HEK293T (cell line): ENCODE measurements around the gene MYO1G.

Experiments
- CTCF ChIA-PET: fragments of 350-600 bp; formaldehyde crosslinking; extraction: SDS; loops from one replicate; lab custom pipeline; 2021; ENCODE audit warnings: antibody characterized with exemption, inconsistent platforms; lab: Yijun Ruan, JAX
- POLR2A ChIA-PET: fragments of 350-600 bp; formaldehyde crosslinking; extraction: SDS; loops from one replicate; lab custom pipeline; 2020; ENCODE audit warnings: antibody characterized with exemption, inconsistent platforms; lab: Yijun Ruan, JAX
- DNase-seq: peaks from one replicate; pipeline ENCODE4 v3.0.0; 2012; ENCODE audit warnings: mixed read lengths; ENCODE audit errors: extremely low spot score
- ARNT ChIP-seq: fragments of 450-650 bp; IDR thresholded peaks from 2 replicates; pipeline ENCODE4 v1.6.1; 2017; ENCODE audit warnings: mild to moderate bottlenecking
- BHLHE40 ChIP-seq: fragments of 450-650 bp; IDR thresholded peaks from 2 replicates; pipeline ENCODE4 v1.6.1; 2016; ENCODE audit warnings: mild to moderate bottlenecking, moderate library complexity, borderline replicate concordance
- CTBP1 ChIP-seq: fragments of 450-650 bp; IDR thresholded peaks from 2 replicates; pipeline ENCODE4 v1.6.1; 2016; ENCODE audit warnings: borderline replicate concordance
- ELF4 ChIP-seq: fragments of 450-650 bp; IDR thresholded peaks from 2 replicates; pipeline ENCODE4 v1.6.1; 2017; ENCODE audit warnings: antibody characterized with exemption
- FOXA1 ChIP-seq: fragments of 450-650 bp; IDR thresholded peaks from 2 replicates; pipeline ENCODE4 v1.6.1; 2016; ENCODE audit warnings: mild to moderate bottlenecking
- FOXK2 ChIP-seq: fragments of 450-650 bp; IDR thresholded peaks from 2 replicates; pipeline ENCODE4 v1.6.1; 2016; ENCODE audit warnings: mild to moderate bottlenecking
- FOXM1 ChIP-seq: fragments of 450-650 bp; IDR thresholded peaks from 2 replicates; pipeline ENCODE4 v1.6.1; 2017; ENCODE audit warnings: mild to moderate bottlenecking, borderline replicate concordance
- HDGF ChIP-seq: fragments of 450-650 bp; IDR thresholded peaks from 2 replicates; pipeline ENCODE4 v1.6.1; 2017; ENCODE audit warnings: antibody characterized with exemption, borderline replicate concordance
- L3MBTL2 ChIP-seq: fragments of 450-650 bp; conservative IDR thresholded peaks from 2 replicates; pipeline ENCODE4 v1.6.1; 2016; ENCODE audit warnings: mild to moderate bottlenecking
- LEF1 ChIP-seq: fragments of 450-650 bp; IDR thresholded peaks from 2 replicates; pipeline ENCODE4 v1.6.1; 2017; ENCODE audit warnings: mild to moderate bottlenecking, borderline replicate concordance
- NFRKB ChIP-seq: fragments of 450-650 bp; IDR thresholded peaks from 2 replicates; pipeline ENCODE4 v1.6.1; 2016; ENCODE audit warnings: mild to moderate bottlenecking, moderate library complexity
- SP1 ChIP-seq: fragments of 450-650 bp; IDR thresholded peaks from 2 replicates; pipeline ENCODE4 v1.6.1; 2017
- SUZ12 ChIP-seq: fragments of 450-650 bp; IDR thresholded peaks from 2 replicates; pipeline ENCODE4 v1.6.1; 2016; ENCODE audit warnings: mild to moderate bottlenecking
- TARDBP ChIP-seq: fragments of 450-650 bp; IDR thresholded peaks from 2 replicates; pipeline ENCODE4 v1.6.1; 2016
- ZNF384 ChIP-seq: fragments of 450-650 bp; IDR thresholded peaks from 2 replicates; pipeline ENCODE4 v1.6.1; 2016
- TF ChIP-seq, protein P1 (sequence below): fragments of 450-650 bp; IDR thresholded peaks from 2 replicates; pipeline ENCODE4 v1.6.1; 2016

The MYO1G gene

DNA sequence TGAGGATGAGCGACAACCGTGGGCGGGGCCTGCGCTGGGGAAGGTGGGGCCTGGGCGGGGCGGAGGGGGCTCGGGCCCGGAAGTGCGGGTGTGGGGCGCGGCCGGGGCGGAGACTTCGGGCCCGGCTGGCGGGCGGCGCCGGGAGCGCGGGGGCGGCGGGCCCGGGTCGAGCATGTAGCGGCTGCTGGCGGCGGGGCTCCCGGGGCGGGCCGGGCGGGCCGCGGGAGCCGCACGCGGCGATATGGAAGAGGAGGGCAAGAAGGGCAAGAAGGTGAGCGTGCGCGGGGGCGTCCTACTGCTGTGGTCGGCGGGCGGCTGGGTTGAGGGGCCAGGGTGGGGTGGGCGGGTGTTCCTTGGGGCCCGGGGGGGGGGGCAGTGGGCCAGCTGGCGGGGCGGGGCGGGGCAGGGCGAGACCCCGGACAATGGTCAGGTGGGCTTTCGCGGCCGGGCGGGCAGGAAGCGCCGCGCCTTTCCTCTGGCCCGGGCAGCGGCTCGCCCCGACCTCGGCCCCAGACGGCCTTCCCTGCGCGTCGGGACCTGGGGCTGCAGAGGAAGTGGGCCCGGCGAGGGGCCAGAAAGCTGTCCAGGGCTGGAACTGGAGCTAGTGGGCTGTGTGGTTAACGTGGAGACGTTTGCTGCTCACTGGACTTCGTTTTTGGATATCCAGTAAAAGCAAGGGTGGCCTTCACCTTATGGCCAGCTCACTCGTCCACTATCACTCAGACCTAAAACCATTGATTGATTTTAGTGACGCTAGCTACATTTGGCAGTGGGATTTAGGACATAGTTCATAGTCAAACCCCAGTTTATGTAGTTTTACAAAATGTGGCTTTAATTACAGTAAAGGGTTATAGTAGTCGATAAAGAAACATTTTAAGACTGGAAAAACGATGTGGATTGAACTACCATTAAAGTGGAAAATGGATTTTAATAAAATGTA, 21.5 kb upstream of the MYO1G start, which contains the start of gene CCM2:
Gene CCM2, plus strand, starts transcription at position 109 of the 940 bp plus-strand sequence. Its CDS starts 133 bp downstream, at position 242.
- CTCF ChIA-PET = interaction anchor here (1.1 kb wide), 2 partner anchors 27 to 28 kb away, joined by 3 to 4 read pairs; no protein-coding TSS in a partner anchor
- no peak for TF ChIP-seq CTBP1
- no peak for TF ChIP-seq LEF1
- TF ChIP-seq NFRKB = no peak
- TF ChIP-seq SP1 = no peak
- no peak for TF ChIP-seq FOXA1
- no peak for TF ChIP-seq SUZ12
- TF ChIP-seq BHLHE40 = no peak
- TF ChIP-seq HDGF = no peak
- no peak for TF ChIP-seq ELF4
- TF ChIP-seq ZNF384 = no peak
- TF ChIP-seq, protein P1, sequence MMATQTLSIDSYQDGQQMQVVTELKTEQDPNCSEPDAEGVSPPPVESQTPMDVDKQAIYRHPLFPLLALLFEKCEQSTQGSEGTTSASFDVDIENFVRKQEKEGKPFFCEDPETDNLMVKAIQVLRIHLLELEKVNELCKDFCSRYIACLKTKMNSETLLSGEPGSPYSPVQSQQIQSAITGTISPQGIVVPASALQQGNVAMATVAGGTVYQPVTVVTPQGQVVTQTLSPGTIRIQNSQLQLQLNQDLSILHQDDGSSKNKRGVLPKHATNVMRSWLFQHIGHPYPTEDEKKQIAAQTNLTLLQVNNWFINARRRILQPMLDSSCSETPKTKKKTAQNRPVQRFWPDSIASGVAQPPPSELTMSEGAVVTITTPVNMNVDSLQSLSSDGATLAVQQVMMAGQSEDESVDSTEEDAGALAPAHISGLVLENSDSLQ = no peak
- no peak for TF ChIP-seq FOXK2
- TF ChIP-seq L3MBTL2 = no peak
- TF ChIP-seq TARDBP = no peak
- no peak for TF ChIP-seq FOXM1
- TF ChIP-seq ARNT = no peak
- POLR2A ChIA-PET = interaction anchor here (1.0 to 4.5 kb wide), 10 partner anchors 10 to 111 kb away, joined by 3 to 30 read pairs (median 10); partner anchors contain the start of gene TBRG4
- DNase-seq = peak; percentile 44

DNA sequence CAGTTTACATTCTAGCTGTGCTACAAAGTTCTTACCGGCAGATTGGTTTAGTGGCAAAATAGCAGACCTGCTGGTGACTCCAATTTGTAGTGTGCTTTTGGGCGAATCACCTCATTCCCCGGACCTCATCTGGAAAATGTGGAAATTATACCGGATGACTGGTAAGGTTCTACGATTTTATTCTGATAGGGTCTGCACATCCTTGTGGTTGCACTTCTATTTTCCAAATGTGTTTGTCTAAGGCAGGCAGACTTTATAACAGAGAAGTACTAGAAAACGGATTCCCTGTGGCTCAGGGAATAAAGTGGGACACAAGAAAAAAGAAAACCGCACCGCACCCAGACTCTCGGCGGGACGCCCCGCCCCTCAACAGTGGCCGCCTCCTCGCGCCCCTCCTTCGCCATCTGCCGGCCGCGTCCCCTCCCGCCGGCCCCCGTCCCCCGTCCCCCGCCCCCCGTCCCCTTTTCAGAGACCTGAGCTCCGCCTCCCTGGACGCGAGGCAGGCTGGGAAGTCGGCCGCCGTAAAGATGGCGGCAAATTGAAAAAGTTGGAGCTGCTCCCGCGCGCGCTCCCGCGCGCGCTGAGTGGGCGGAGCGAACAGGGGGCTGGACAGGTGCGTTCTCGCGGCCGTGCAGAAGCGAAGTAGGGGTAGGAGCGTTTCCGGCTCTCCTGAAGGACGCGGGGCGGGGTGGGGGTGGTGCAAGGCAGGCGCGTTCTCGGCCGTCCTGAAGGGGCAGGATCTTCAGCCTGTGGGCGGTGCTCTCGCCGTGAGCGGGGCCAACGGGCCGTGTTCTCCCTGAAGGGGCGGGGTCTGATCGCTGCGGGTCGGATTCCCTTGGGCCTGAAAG, 20.7 kb upstream of the MYO1G start:
- DNase-seq = peak; percentile 96
- ChIA-PET CTCF (no interaction called here), POLR2A (interaction anchor here (0.9 to 4.5 kb wide), 6 partner anchors 9 to 417 kb away, joined by 3 to 30 read pairs (median 6); partner anchors contain the start of genes TBRG4 and TMED4)
- TF ChIP-seq ELF4 (no peak), SUZ12 (no peak), L3MBTL2 (no peak), TARDBP (no peak), HDGF (no peak), FOXK2 (no peak), CTBP1 (no peak), LEF1 (no peak), BHLHE40 (no peak), ARNT (no peak), NFRKB (no peak), FOXM1 (no peak), ZNF384 (peak; percentile 86), SP1 (peak; percentile 60; the same call in 1 of the 2 replicates), FOXA1 (no peak)
- TF ChIP-seq, protein P1 = peak; percentile 79

DNA sequence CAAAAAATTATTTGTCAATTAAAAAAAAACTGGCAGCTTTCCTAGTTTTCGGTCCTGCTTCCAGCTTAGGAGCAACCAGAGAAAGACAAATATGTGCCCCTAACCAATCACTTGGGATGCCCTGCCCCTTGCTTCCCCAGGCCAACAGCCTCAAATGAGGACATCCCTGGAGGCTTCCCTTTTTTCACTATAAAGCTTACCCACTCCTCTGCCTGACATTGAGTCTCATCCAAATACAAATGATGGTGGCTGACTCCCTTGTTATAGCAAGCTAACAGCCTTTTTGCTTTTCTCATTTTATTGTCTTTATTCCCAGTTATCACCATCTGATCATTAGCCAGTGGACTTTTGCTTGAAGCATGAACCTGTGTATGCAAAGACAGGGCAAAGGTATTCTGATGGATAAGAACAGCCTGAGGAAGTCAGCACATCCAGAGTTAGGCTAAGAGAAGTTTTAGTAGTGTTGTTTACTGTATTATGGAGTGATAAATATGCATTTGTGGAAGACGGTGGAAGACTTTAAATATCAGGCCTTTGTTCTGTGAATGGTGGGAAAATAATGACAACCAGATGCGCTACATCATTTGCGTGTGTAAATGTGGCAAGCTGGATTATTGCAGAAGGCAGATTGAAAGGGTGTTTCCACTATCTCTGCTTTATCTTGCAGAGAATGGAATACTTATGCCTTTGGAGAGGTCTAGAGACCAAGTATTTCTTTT, 19.5 kb upstream of the MYO1G start:
- TF ChIP-seq FOXA1 = no peak
- ChIA-PET CTCF (no interaction called here), POLR2A (interaction anchor here (0.9 to 4.5 kb wide), 7 partner anchors 8 to 416 kb away, joined by 3 to 30 read pairs (median 6); partner anchors contain the start of genes TBRG4 and TMED4)
- DNase-seq = no peak

DNA sequence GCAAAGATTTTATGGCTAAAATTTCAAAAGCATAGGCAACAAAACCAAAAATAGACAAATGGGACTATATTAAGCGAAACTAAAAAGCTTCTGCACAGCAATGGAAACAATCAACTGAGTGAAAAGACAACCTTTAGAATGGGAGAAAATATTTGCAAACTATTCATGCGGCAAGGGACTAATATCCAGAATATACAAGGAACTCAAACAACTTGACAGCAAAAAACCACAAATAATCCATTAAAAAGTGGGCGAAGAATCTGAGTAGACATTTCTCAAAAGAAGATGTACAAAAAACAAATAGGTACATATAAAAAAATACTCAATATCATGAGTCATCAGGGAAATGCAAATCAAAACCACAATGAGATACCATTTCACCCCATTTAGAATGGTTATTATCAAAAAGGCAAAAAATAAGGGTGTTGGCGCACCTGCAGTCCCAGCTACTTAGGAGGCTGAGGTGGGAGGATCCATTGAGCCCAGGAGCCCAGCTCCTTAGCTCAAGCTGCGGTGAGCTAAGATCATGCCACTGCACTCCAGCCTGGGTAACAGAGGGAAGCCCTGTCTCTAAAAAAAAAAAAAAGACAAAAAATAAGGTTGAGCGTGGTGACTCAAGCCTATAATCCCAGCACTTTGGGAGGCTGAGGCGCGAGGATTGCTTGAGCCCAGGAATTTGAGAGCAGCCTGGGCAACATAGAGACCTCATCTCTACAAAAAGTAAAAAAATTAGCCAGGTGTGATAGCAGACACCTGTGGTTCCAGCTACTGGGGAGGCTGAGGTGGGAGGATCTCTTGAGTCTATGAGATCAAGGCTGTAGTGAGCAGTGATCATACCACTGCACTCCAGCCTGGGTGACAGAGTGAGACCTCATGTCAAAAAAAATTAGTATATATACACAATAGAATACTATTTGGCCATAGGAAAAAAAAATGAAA, 17.0 kb upstream of the MYO1G start:
- ChIA-PET POLR2A (interaction anchor here (1.6 to 4.5 kb wide), 2 partner anchors 9 to 13 kb away, joined by 4 to 30 read pairs; no protein-coding TSS in a partner anchor), CTCF (interaction anchor here (1.4 kb wide), 1 partner anchor 22 kb away, joined by 4 read pairs; no protein-coding TSS in a partner anchor)
- TF ChIP-seq NFRKB (no peak), ZNF384 (no peak), HDGF (no peak), FOXM1 (no peak), FOXA1 (no peak), SUZ12 (no peak), ARNT (no peak), FOXK2 (no peak), SP1 (no peak), ELF4 (no peak), LEF1 (no peak), BHLHE40 (no peak), TARDBP (no peak), L3MBTL2 (no peak), CTBP1 (no peak)
- TF ChIP-seq, protein P1 = no peak

More for the DNA sequence above, 17.0 kb upstream of the MYO1G start:
- no peak for DNase-seq
